ENCODE measurements around the gene HERPUD1.

DNA sequence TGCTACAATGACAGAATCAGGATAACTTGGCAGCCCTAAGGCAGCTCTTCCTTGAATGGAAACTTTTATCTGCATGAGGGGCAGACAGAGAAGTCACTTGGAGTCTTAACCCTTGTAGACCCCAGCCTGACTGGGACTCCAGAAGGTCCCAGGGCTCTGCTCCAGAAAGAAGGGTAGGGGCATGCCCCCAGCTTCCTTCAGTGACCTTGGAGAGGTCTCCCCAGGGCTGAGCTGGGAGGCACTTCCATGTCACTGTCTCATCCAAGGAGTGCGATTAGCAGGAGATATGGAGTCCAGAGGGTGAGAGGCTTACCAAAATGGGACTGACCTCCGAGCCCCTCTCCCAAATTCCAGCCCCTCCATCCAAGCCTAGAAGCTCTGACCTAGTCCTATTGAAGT is 54.0 kb downstream of the HERPUD1 start:
- TF ChIP-seq POLR2A (IDR thresholded peaks at IDR 0.05; ENCODE audit: low read length) (no peak), GATA1 (IDR thresholded peaks at IDR 0.05; ENCODE audit: low read depth, low read length) (no peak)
